Trophoblast cell (in vitro differentiated cells and primary cell): Measurements from ENCODE around the gene ATG14.

Source experiments
- DNase-seq, 2 donors: peaks; one replicate each; pipeline ENCODE4 v3.0.0-alpha.2; 2016
- H2AFZ ChIP-seq: 2 replicates; pipeline ENCODE4 v1.6.1; 2013; ENCODE audit warnings: low read length, moderate library complexity, mild to moderate bottlenecking; ENCODE audit not compliant: insufficient read depth, poor library complexity
- H2AK5ac ChIP-seq: 2 replicates; pipeline ENCODE4 v1.6.1; 2013; ENCODE audit warnings: mild to moderate bottlenecking, low read length
- H2BK120ac ChIP-seq: 2 replicates; pipeline ENCODE4 v1.6.1; 2013; ENCODE audit warnings: low read length, mild to moderate bottlenecking, moderate library complexity; ENCODE audit not compliant: insufficient read depth, poor library complexity
- H2BK12ac ChIP-seq: 2 replicates; pipeline ENCODE4 v1.6.1; 2013; ENCODE audit warnings: mild to moderate bottlenecking, low read length, moderate library complexity
- H2BK5ac ChIP-seq: 2 replicates; pipeline ENCODE4 v1.6.1; 2013; ENCODE audit warnings: low read length, low read depth, moderate library complexity, mild to moderate bottlenecking; ENCODE audit not compliant: poor library complexity
- H3K14ac ChIP-seq: 2 replicates; pipeline ENCODE4 v1.6.1; 2013; ENCODE audit warnings: mild to moderate bottlenecking, low read length
- H3K18ac ChIP-seq: 2 replicates; pipeline ENCODE4 v1.6.1; 2013; ENCODE audit warnings: mild to moderate bottlenecking, low read length
- H3K23ac ChIP-seq: 2 replicates; pipeline ENCODE4 v1.6.1; 2013; ENCODE audit warnings: low read length
- H3K27ac ChIP-seq: 2 replicates; pipeline ENCODE4 v1.5.1; 2013; ENCODE audit warnings: low read depth, mild to moderate bottlenecking, inconsistent platforms, low read length, moderate library complexity
- H3K27me3 ChIP-seq: 2 replicates; pipeline ENCODE4 v1.6.1; 2013; ENCODE audit warnings: inconsistent platforms, mild to moderate bottlenecking, low read length, moderate library complexity; ENCODE audit not compliant: insufficient read depth
- H3K36me3 ChIP-seq, 2 experiments: 1 replicate in 1 of 2; 2 replicates in 1 of 2; pipeline ENCODE4 v1.6.1; 2013; ENCODE audit warnings: low read length in 2 of 2, mild to moderate bottlenecking in 2 of 2, moderate library complexity in 1 of 2; ENCODE audit not compliant: insufficient read depth in 2 of 2, control insufficient read depth in 1 of 2
- H3K4ac ChIP-seq: 2 replicates; pipeline ENCODE4 v1.6.1; 2013; ENCODE audit warnings: low read depth, mild to moderate bottlenecking, low read length, moderate library complexity
- H3K4me1 ChIP-seq, 2 experiments: 1 replicate in 1 of 2; 2 replicates in 1 of 2; pipeline ENCODE4 v1.6.1; 2013; ENCODE audit warnings: low read length in 2 of 2, mild to moderate bottlenecking in 2 of 2, moderate library complexity in 1 of 2; ENCODE audit not compliant: insufficient read depth in 2 of 2, control insufficient read depth in 1 of 2
- H3K4me2 ChIP-seq: 2 replicates; pipeline ENCODE4 v1.6.1; 2013; ENCODE audit warnings: inconsistent platforms, mild to moderate bottlenecking, low read length, moderate library complexity
- H3K4me3 ChIP-seq: 2 replicates; pipeline ENCODE4 v1.5.1; 2013; ENCODE audit warnings: mild to moderate bottlenecking, low read depth, low read length, inconsistent platforms
- H3K79me1 ChIP-seq: one replicate; pipeline ENCODE4 v1.6.1; 2013; ENCODE audit warnings: low read length
- H3K79me2 ChIP-seq: 2 replicates; pipeline ENCODE4 v1.6.1; 2013; ENCODE audit warnings: low read length, mild to moderate bottlenecking; ENCODE audit not compliant: control insufficient read depth, insufficient read depth, poor library complexity
- H3K9ac ChIP-seq: 2 replicates; pipeline ENCODE4 v1.6.1; 2013; ENCODE audit warnings: mild to moderate bottlenecking, low read length
- H3K9me3 ChIP-seq: 2 replicates; pipeline ENCODE4 v1.6.1; 2013; ENCODE audit warnings: low read depth, mild to moderate bottlenecking, control low read depth, inconsistent platforms, low read length; ENCODE audit not compliant: insufficient read depth
- H4K12ac ChIP-seq: 2 replicates; pipeline ENCODE4 v1.6.1; 2013; ENCODE audit warnings: low read depth, mild to moderate bottlenecking, low read length, moderate library complexity
- H4K8ac ChIP-seq: 2 replicates; pipeline ENCODE4 v1.6.1; 2013; ENCODE audit warnings: low read depth, mild to moderate bottlenecking, low read length, moderate library complexity
- H4K91ac ChIP-seq: one replicate; pipeline ENCODE4 v1.6.1; 2013; ENCODE audit warnings: low read depth, mild to moderate bottlenecking, low read length, moderate library complexity
- WGBS: extraction: QIAGEN DNeasy Blood & Tissue Kit; methylation state at CpG from one replicate; pipeline ENCODE4 v1.1.7; 2013; ENCODE audit warnings: missing lambda C conversion rate; ENCODE audit not compliant: insufficient read length, insufficient coverage; ENCODE audit errors: extremely low coverage; 5-methylcytosine and 5-hydroxymethylcytosine counted together

ATG14 gene

GRCh38 chr14:55355922-55356321, 55.7 kb downstream of the ATG14 start:
- Histone ChIP-seq H3K9me3 (no peaks in the 10 kb centered on the region), H4K12ac (no peak overlapping the region), H3K79me1 (no peaks in the 10 kb centered on the region), H3K4me2 (no peak overlapping the region), H3K4me1 (no peaks in the 10 kb centered on the region), H2BK5ac (no peak overlapping the region), H4K8ac (no peak overlapping the region), H3K14ac (no peak overlapping the region), H3K27me3 (no peaks in the 10 kb centered on the region), H2AK5ac (no peak overlapping the region), H4K91ac (no peak overlapping the region), H3K18ac (no peak overlapping the region), H3K4ac (no peak overlapping the region), H3K36me3 (peaks cover 11 to 24% of the 10 kb centered on the region in 2 experiments), H3K4me3 (no peak overlapping the region), H3K79me2 (no peaks in the 10 kb centered on the region), H3K27ac (no peak overlapping the region), H3K9ac (no peak overlapping the region), H2AFZ (no peak overlapping the region), H3K23ac (no peak overlapping the region), H2BK12ac (no peak overlapping the region), H2BK120ac (no peak overlapping the region)
- no peak for DNase-seq
- no CpG with 5 or more reads among the region's 6 CpGs for WGBS

GRCh38 chr14:55354500-55354899, 57.1 kb downstream of the ATG14 start:
- Histone ChIP-seq H3K23ac (no peak overlapping the region), H2AK5ac (no peak overlapping the region), H2AFZ (no peak overlapping the region), H3K27me3 (no peaks in the 10 kb centered on the region), H3K36me3 (peaks cover 13 to 29% of the 10 kb centered on the region in 2 experiments), H3K9ac (no peak overlapping the region), H3K79me2 (peaks cover 1% of the 10 kb centered on the region), H2BK120ac (no peak overlapping the region), H3K9me3 (no peaks in the 10 kb centered on the region), H3K14ac (no peak overlapping the region), H3K27ac (no peak overlapping the region), H4K12ac (no peak overlapping the region), H3K4me1 (no peaks in the 10 kb centered on the region), H4K8ac (no peak overlapping the region), H3K4me3 (no peak overlapping the region), H2BK12ac (no peak overlapping the region), H2BK5ac (no peak overlapping the region), H3K18ac (no peak overlapping the region), H3K79me1 (no peaks in the 10 kb centered on the region), H3K4ac (no peak overlapping the region), H3K4me2 (no peak overlapping the region), H4K91ac (no peak overlapping the region)
- WGBS = no CpG with 5 or more reads among the region's 5 CpGs
- peak; percentile 35 to 69 for DNase-seq

GRCh38 chr14:55353686-55354467, 57.8 kb downstream of the ATG14 start:
- Histone ChIP-seq H3K18ac (no peak overlapping the region), H3K4me3 (no peak overlapping the region), H3K9me3 (no peaks in the 10 kb centered on the region), H3K9ac (no peak overlapping the region), H3K27ac (no peak overlapping the region), H2BK120ac (no peak overlapping the region), H3K36me3 (peaks cover 13 to 29% of the 10 kb centered on the region in 2 experiments), H3K79me1 (no peaks in the 10 kb centered on the region), H3K23ac (no peak overlapping the region), H3K4me1 (no peaks in the 10 kb centered on the region), H2BK12ac (no peak overlapping the region), H3K4me2 (no peak overlapping the region), H2BK5ac (no peak overlapping the region), H4K8ac (no peak overlapping the region), H3K4ac (no peak overlapping the region), H3K79me2 (peaks cover 1% of the 10 kb centered on the region), H4K12ac (no peak overlapping the region), H2AFZ (no peak overlapping the region), H2AK5ac (no peak overlapping the region), H4K91ac (no peak overlapping the region), H3K27me3 (no peaks in the 10 kb centered on the region), H3K14ac (no peak overlapping the region)
- WGBS = no CpG with 5 or more reads among the region's 11 CpGs
- peak in 1 of 2 donors; percentile 54 for DNase-seq

- no peak overlapping the region for H2BK120ac ChIP-seq
- H2AFZ ChIP-seq = no peak overlapping the region
- no peak overlapping the region for H3K4me2 ChIP-seq
- H3K14ac ChIP-seq = no peak overlapping the region
- no peaks in the 10 kb centered on the region for H3K4me1 ChIP-seq
- no peak overlapping the region for H2BK12ac ChIP-seq
- peaks cover 13 to 29% of the 10 kb centered on the region in 2 experiments for H3K36me3 ChIP-seq
- H3K79me2 ChIP-seq = peaks cover 1% of the 10 kb centered on the region
- no peak overlapping the region for H2BK5ac ChIP-seq
- no peak overlapping the region for H2AK5ac ChIP-seq
- H4K8ac ChIP-seq = no peak overlapping the region
- H3K9me3 ChIP-seq = no peaks in the 10 kb centered on the region
- H4K91ac ChIP-seq = no peak overlapping the region
- no peaks in the 10 kb centered on the region for H3K27me3 ChIP-seq
- no peak for DNase-seq
- no peak overlapping the region for H3K18ac ChIP-seq
- WGBS = no CpG with 5 or more reads among the region's 9 CpGs
- H3K4ac ChIP-seq = no peak overlapping the region
- H4K12ac ChIP-seq = no peak overlapping the region
- H3K27ac ChIP-seq = no peak overlapping the region
- H3K79me1 ChIP-seq = no peaks in the 10 kb centered on the region
- no peak overlapping the region for H3K9ac ChIP-seq
- no peak overlapping the region for H3K4me3 ChIP-seq
- H3K23ac ChIP-seq = no peak overlapping the region
Measured at GRCh38 chr14:55352201-55352600, 59.4 kb downstream of the ATG14 start.
